SU-DHL-6 (cell line): ENCODE measurements around the gene PRDM16.

Experiments
- H2AFZ ChIP-seq: fragments of 200-600 bp; sonication (generic); 2 replicates; pipeline ENCODE4 v1.6.1; 2014; ENCODE audit warnings: low read depth, mild to moderate bottlenecking, moderate library complexity, mixed read lengths, antibody characterized with exemption, low read length; ENCODE audit not compliant: severe bottlenecking
- H3F3A ChIP-seq: fragments of 200-600 bp; shearing (Covaris generic); 2 replicates; pipeline ENCODE4 v1.6.0; 2016; ENCODE audit warnings: antibody characterized with exemption, mild to moderate bottlenecking; ENCODE audit not compliant: insufficient read depth
- H3K27ac ChIP-seq: fragments of 200-600 bp; sonication (generic); 2 replicates; pipeline ENCODE4 v1.5.1; 2016; ENCODE audit warnings: low read depth, mild to moderate bottlenecking, low read length, moderate library complexity, mixed read lengths
- H3K27me3 ChIP-seq: fragments of 200-600 bp; sonication (generic), shearing (Covaris generic); 2 replicates; pipeline ENCODE4 v1.6.0; 2014; ENCODE audit warnings: mild to moderate bottlenecking, low read length
- H3K36me3 ChIP-seq: fragments of 200-600 bp; sonication (generic); 2 replicates; pipeline ENCODE4 v1.6.1; 2014; ENCODE audit warnings: mild to moderate bottlenecking, low read length, mixed read lengths
- H3K4me2 ChIP-seq: fragments of 300-600, 200-600 bp; shearing (Covaris generic), sonication (generic); 2 replicates; pipeline ENCODE4 v1.6.0; 2014; ENCODE audit warnings: low read length, low read depth, mild to moderate bottlenecking; ENCODE audit not compliant: poor library complexity, severe bottlenecking
- H3K4me3 ChIP-seq: fragments of 200-600 bp; sonication (generic); 2 replicates; pipeline ENCODE4 v1.5.1; 2014; ENCODE audit warnings: antibody characterized with exemption, low read length, mild to moderate bottlenecking, mixed read lengths; ENCODE audit not compliant: insufficient read depth, poor library complexity, severe bottlenecking
- H3K79me2 ChIP-seq: fragments of 200-600 bp; sonication (generic); 2 replicates; pipeline ENCODE4 v1.6.1; 2014; ENCODE audit warnings: mild to moderate bottlenecking, low read length, moderate library complexity; ENCODE audit not compliant: insufficient read depth
- H3K9ac ChIP-seq: fragments of 200-600 bp; sonication (generic); 2 replicates; pipeline ENCODE4 v1.7.0; 2014; ENCODE audit warnings: mild to moderate bottlenecking, low read length
- H3K9me2 ChIP-seq: fragments of 200-600 bp; sonication (generic); replicated peaks from 2 replicates; pipeline ENCODE4 v1.6.1; 2014; ENCODE audit warnings: low read length; ENCODE audit not compliant: insufficient read depth
- H3K9me3 ChIP-seq: fragments of 200-600 bp; sonication (generic); 2 replicates; pipeline ENCODE4 v1.6.1; 2014; ENCODE audit warnings: low read length, mixed read lengths; ENCODE audit not compliant: insufficient read depth
- H4K20me1 ChIP-seq: fragments of 200-600 bp; sonication (generic); 2 replicates; pipeline ENCODE4 v1.6.1; 2014; ENCODE audit warnings: low read depth, mild to moderate bottlenecking, antibody characterized with exemption, low read length, moderate library complexity, mixed read lengths
- EZH2phosphoT487 ChIP-seq: fragments of 200-600 bp; sonication (generic), shearing (Covaris generic); conservative IDR thresholded peaks from 2 replicates; pipeline ENCODE4 v1.6.1; 2018; ENCODE audit warnings: mild to moderate bottlenecking, antibody characterized with exemption, low read length, moderate library complexity, mixed read lengths
- TF ChIP-seq, protein P1 (sequence below): fragments of 200-600 bp; sonication (generic); IDR thresholded peaks from one replicate; pipeline ENCODE4 v1.5.1; 2017; ENCODE audit warnings: antibody characterized with exemption, mild to moderate bottlenecking, low read length, moderate library complexity; ENCODE audit not compliant: insufficient read depth, poor library complexity, severe bottlenecking

Gene PRDM16

GRCh38 chr1:3231245-3231644 is 162.2 kb downstream of the PRDM16 start:
- TF ChIP-seq, protein P1, sequence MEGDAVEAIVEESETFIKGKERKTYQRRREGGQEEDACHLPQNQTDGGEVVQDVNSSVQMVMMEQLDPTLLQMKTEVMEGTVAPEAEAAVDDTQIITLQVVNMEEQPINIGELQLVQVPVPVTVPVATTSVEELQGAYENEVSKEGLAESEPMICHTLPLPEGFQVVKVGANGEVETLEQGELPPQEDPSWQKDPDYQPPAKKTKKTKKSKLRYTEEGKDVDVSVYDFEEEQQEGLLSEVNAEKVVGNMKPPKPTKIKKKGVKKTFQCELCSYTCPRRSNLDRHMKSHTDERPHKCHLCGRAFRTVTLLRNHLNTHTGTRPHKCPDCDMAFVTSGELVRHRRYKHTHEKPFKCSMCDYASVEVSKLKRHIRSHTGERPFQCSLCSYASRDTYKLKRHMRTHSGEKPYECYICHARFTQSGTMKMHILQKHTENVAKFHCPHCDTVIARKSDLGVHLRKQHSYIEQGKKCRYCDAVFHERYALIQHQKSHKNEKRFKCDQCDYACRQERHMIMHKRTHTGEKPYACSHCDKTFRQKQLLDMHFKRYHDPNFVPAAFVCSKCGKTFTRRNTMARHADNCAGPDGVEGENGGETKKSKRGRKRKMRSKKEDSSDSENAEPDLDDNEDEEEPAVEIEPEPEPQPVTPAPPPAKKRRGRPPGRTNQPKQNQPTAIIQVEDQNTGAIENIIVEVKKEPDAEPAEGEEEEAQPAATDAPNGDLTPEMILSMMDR, result no peak
- no peak for TF ChIP-seq EZH2phosphoT487
- Histone ChIP-seq H3K36me3 (no peaks in the 10 kb centered on the region), H4K20me1 (no peaks in the 10 kb centered on the region), H2AFZ (no peak overlapping the region), H3K4me2 (no peak overlapping the region), H3K27me3 (no peaks in the 10 kb centered on the region), H3K79me2 (no peaks in the 10 kb centered on the region), H3K9me2 (no peaks in the 10 kb centered on the region), H3K9me3 (no peaks in the 10 kb centered on the region), H3K9ac (no peak overlapping the region), H3K27ac (no peak overlapping the region), H3K4me3 (no peak overlapping the region), H3F3A (no peaks in the 10 kb centered on the region)

GRCh38 chr1:3231826-3232225 is 162.8 kb downstream of the PRDM16 start:
- Histone ChIP-seq H2AFZ (no peak overlapping the region), H3K9me2 (no peaks in the 10 kb centered on the region), H3F3A (no peaks in the 10 kb centered on the region), H3K27me3 (no peaks in the 10 kb centered on the region), H3K4me3 (no peak overlapping the region), H3K27ac (no peak overlapping the region), H3K36me3 (no peaks in the 10 kb centered on the region), H3K4me2 (no peak overlapping the region), H3K9ac (no peak overlapping the region), H3K9me3 (no peaks in the 10 kb centered on the region), H3K79me2 (no peaks in the 10 kb centered on the region), H4K20me1 (no peaks in the 10 kb centered on the region)
- no peak for TF ChIP-seq EZH2phosphoT487
- TF ChIP-seq, protein P1, result no peak

DNA sequence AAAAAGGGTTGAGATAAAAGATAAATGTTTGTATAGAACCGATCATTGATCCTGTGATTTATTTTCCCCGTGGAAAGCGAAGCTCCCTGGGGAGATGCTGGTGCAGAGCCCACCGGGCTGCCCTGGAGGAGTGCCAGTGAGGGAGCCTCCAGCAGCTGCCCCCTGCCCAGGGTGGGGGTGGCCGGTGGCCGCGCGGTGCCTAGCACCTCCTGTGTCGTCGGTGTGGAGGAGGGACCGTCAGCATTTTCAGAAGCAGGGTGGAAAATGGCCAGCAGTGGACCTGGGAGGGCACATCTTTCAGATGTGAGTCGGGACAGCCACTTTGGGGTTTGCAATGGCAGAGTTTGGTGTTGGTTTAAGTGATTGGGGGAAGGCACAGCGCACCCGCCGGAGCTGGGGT is 164.0 kb downstream of the PRDM16 start:
- Histone ChIP-seq H3K4me2 (no peak overlapping the region), H3K9me2 (no peaks in the 10 kb centered on the region), H3K36me3 (no peaks in the 10 kb centered on the region), H3K27ac (no peak overlapping the region), H4K20me1 (no peaks in the 10 kb centered on the region), H3K9me3 (no peaks in the 10 kb centered on the region), H3K79me2 (no peaks in the 10 kb centered on the region), H2AFZ (no peak overlapping the region), H3K27me3 (no peaks in the 10 kb centered on the region), H3K4me3 (no peak overlapping the region), H3K9ac (no peak overlapping the region), H3F3A (no peaks in the 10 kb centered on the region)
- TF ChIP-seq, protein P1, result no peak
- TF ChIP-seq EZH2phosphoT487, result no peak

GRCh38 chr1:3233551-3233950 is 164.5 kb downstream of the PRDM16 start:
- Histone ChIP-seq H3K9ac (no peak overlapping the region), H4K20me1 (no peaks in the 10 kb centered on the region), H3K79me2 (no peaks in the 10 kb centered on the region), H3K9me3 (no peaks in the 10 kb centered on the region), H3K4me2 (no peak overlapping the region), H3K27ac (no peak overlapping the region), H3K4me3 (no peak overlapping the region), H3K9me2 (no peaks in the 10 kb centered on the region), H3K36me3 (no peaks in the 10 kb centered on the region), H3F3A (no peaks in the 10 kb centered on the region), H3K27me3 (no peaks in the 10 kb centered on the region), H2AFZ (no peak overlapping the region)
- no peak for TF ChIP-seq EZH2phosphoT487
- TF ChIP-seq, protein P1, result no peak
